SK-N-SH (cell line): ENCODE results near the gene CLK1. TPM values are rescaled to one million over a fixed set of nuclear protein-coding genes. Genes with fewer than 3 reads are reported as not detected.

Experiments used
- CTCF ChIA-PET: fragments of 300-600, 350-600 bp; formaldehyde crosslinking; extraction: SDS; loops from one replicate; lab custom pipeline; 2021; lab: Yijun Ruan, JAX
- POLR2A ChIA-PET: fragments of 350-600 bp; sonication (Branson Sonifier 250); formaldehyde crosslinking; extraction: SDS; loops from one replicate; lab custom pipeline; 2020; ENCODE audit warnings: antibody characterized with exemption, inconsistent platforms; lab: Yijun Ruan, JAX
- DNase-seq: peaks from one replicate; pipeline ENCODE4 v3.0.0; 2012
- H2AFZ ChIP-seq: fragments of 200-600 bp; sonication (generic); 2 replicates; pipeline ENCODE4 v1.8.1; 2016; ENCODE audit warnings: antibody characterized with exemption, mild to moderate bottlenecking, low read depth
- H3F3A ChIP-seq: fragments of 200-600 bp; sonication (generic); replicated peaks from 2 replicates; pipeline ENCODE3; 2016; ENCODE audit warnings: antibody characterized with exemption, mild to moderate bottlenecking; ENCODE audit not compliant: insufficient read depth
- H3K27ac ChIP-seq, 2 experiments: fragments of 200-500 bp in 1 of 2; fragments of 200-600 bp in 1 of 2; sonication (Bioruptor generic) in 1 of 2; sonication (generic), shearing (Covaris generic) in 1 of 2; 2 replicates each; pipeline versions ENCODE4 v1.5.1 to v1.6.1; 2014 to 2016; ENCODE audit warnings: low read depth in 2 of 2, inconsistent platforms in 1 of 2, low read length in 1 of 2, mild to moderate bottlenecking in 1 of 2, mixed read lengths in 1 of 2
- H3K27me3 ChIP-seq: fragments of 200-600 bp; sonication (generic), shearing (Covaris generic); 2 replicates; pipeline ENCODE4 v1.6.1; 2016; ENCODE audit warnings: mixed run types; ENCODE audit not compliant: insufficient read depth
- H3K36me3 ChIP-seq, 2 experiments: fragments of 200-500 bp in 1 of 2; fragments of 200-600 bp in 1 of 2; sonication (Bioruptor generic) in 1 of 2; sonication (generic) in 1 of 2; replicated peaks in 1 of 2; 2 replicates each; pipeline versions ENCODE3 to v1.5.1; 2014 to 2016; ENCODE audit warnings: low read length in 1 of 2, mild to moderate bottlenecking in 1 of 2; ENCODE audit not compliant: insufficient read depth in 2 of 2, control insufficient read depth in 1 of 2
- H3K4me1 ChIP-seq, 2 experiments: fragments of 200-500 bp in 1 of 2; fragments of 200-600 bp in 1 of 2; sonication (Bioruptor generic) in 1 of 2; sonication (generic), shearing (Covaris generic) in 1 of 2; 2 replicates each; pipeline versions ENCODE4 v1.5.1 to v1.6.1; 2014 to 2016; ENCODE audit warnings: low read depth in 1 of 2, low read length in 1 of 2, mixed run types in 1 of 2; ENCODE audit not compliant: insufficient read depth in 2 of 2, control insufficient read depth in 1 of 2
- H3K4me2 ChIP-seq: fragments of 200-600 bp; sonication (generic), shearing (Covaris generic); 2 replicates; pipeline ENCODE4 v1.6.1; 2017; ENCODE audit warnings: mixed run types
- H3K4me3 ChIP-seq, 2 experiments: fragments of 200-500 bp in 1 of 2; fragments of 200-600 bp in 1 of 2; sonication (Bioruptor generic) in 1 of 2; sonication (generic), shearing (Covaris generic) in 1 of 2; 2 replicates each; pipeline versions ENCODE4 v1.5.1 to v1.8.1; 2014 to 2016; ENCODE audit warnings: low read depth in 2 of 2, inconsistent platforms in 1 of 2, low read length in 1 of 2, mild to moderate bottlenecking in 1 of 2, mixed read lengths in 1 of 2, moderate library complexity in 1 of 2
- H3K79me2 ChIP-seq: fragments of 200-600 bp; sonication (generic); 2 replicates; pipeline ENCODE4 v1.8.1; 2017; ENCODE audit warnings: mild to moderate bottlenecking; ENCODE audit not compliant: insufficient read depth
- H3K9ac ChIP-seq: fragments of 200-600 bp; sonication (generic); 2 replicates; pipeline ENCODE4 v1.6.1; 2017; ENCODE audit warnings: mixed run types
- H3K9me2 ChIP-seq: fragments of 200-600 bp; sonication (generic); 2 replicates; pipeline ENCODE4 v1.6.1; 2017; ENCODE audit warnings: mixed run types
- H3K9me3 ChIP-seq: fragments of 200-600 bp; sonication (generic); 2 replicates; pipeline ENCODE4 v1.6.1; 2017; ENCODE audit warnings: mixed run types, mild to moderate bottlenecking, moderate library complexity
- H4K20me1 ChIP-seq: fragments of 200-600 bp; sonication (generic); 2 replicates; pipeline ENCODE4 v1.6.1; 2017; ENCODE audit warnings: mild to moderate bottlenecking, mixed run types; ENCODE audit not compliant: insufficient read depth
- CTCF ChIP-seq: fragments of 200-600 bp; sonication (generic); IDR thresholded peaks from 2 replicates; pipeline ENCODE4 v1.6.1; 2017; ENCODE audit warnings: antibody characterized with exemption, mild to moderate bottlenecking, moderate library complexity
- EP300 ChIP-seq, 2 experiments: IDR thresholded peaks; 2 replicates each; pipeline versions ENCODE4 v1.4.0 to v1.6.1; 2012; ENCODE audit warnings: borderline replicate concordance in 1 of 2, low read depth in 1 of 2, low read length in 1 of 2
- EZH2phosphoT487 ChIP-seq: fragments of 200-600 bp; sonication (generic); IDR thresholded peaks from 2 replicates; pipeline ENCODE4 v1.6.1; 2017; ENCODE audit warnings: low read depth, mixed run types, mild to moderate bottlenecking, antibody characterized with exemption, moderate library complexity, borderline replicate concordance
- FOSL2 ChIP-seq: IDR thresholded peaks from 2 replicates; pipeline ENCODE4 v1.4.0; 2012; ENCODE audit warnings: low read depth, mild to moderate bottlenecking, moderate library complexity, borderline replicate concordance
- FOXM1 ChIP-seq: IDR thresholded peaks from 2 replicates; pipeline ENCODE4 v1.4.0; 2012; ENCODE audit warnings: low read depth, mild to moderate bottlenecking
- JUND ChIP-seq: IDR thresholded peaks from 2 replicates; pipeline ENCODE4 v1.4.0; 2012
- NRF1 ChIP-seq: IDR thresholded peaks from 2 replicates; pipeline ENCODE4 v1.6.1; 2012; ENCODE audit warnings: low read depth, mild to moderate bottlenecking, low read length
- POLR2AphosphoS5 ChIP-seq: IDR thresholded peaks from 2 replicates; pipeline ENCODE4 v1.6.1; 2012; ENCODE audit warnings: low read depth, low read length
- RAD21 ChIP-seq: IDR thresholded peaks from 2 replicates; pipeline ENCODE4 v1.6.1; 2012; ENCODE audit warnings: mild to moderate bottlenecking, low read length
- RXRA ChIP-seq: IDR thresholded peaks from 2 replicates; pipeline ENCODE4 v1.4.0; 2012; ENCODE audit warnings: low read depth, mild to moderate bottlenecking, borderline replicate concordance
- SMC3 ChIP-seq: IDR thresholded peaks from 2 replicates; pipeline ENCODE4 v1.6.1; 2012; ENCODE audit warnings: low read depth, low read length, improper control_type of control experiment
- TAF1 ChIP-seq: IDR thresholded peaks from 2 replicates; pipeline ENCODE4 v1.6.1; 2012; ENCODE audit warnings: low read depth, mild to moderate bottlenecking, low read length, moderate library complexity, borderline replicate concordance
- TCF12 ChIP-seq: IDR thresholded peaks from 2 replicates; pipeline ENCODE4 v1.4.0; 2012
- TEAD4 ChIP-seq: IDR thresholded peaks from 2 replicates; pipeline ENCODE4 v1.4.0; 2012; ENCODE audit warnings: mild to moderate bottlenecking, borderline replicate concordance; ENCODE audit not compliant: insufficient read depth
- USF1 ChIP-seq: IDR thresholded peaks from 2 replicates; pipeline ENCODE4 v1.4.0; 2012; ENCODE audit warnings: low read depth, borderline replicate concordance
- WGBS: methylation state at CpG from one replicate; pipeline ENCODE4 v1.1.6; 2017; ENCODE audit warnings: low lambda C conversion rate; 5-methylcytosine and 5-hydroxymethylcytosine counted together
- polyA plus RNA-seq, 3 experiments: library from polyadenylated mRNA; depleted of rRNA; stranded (reverse); fragments of >200 nt; gene quantifications; 2 replicates each; pipeline ENCODE4 v1.2.3, GENCODE V29; 2012
- TF ChIP-seq, protein P1 (sequence below): IDR thresholded peaks from 2 replicates; pipeline ENCODE4; 2012
- TF ChIP-seq, protein P2 (sequence below): IDR thresholded peaks from 2 replicates; pipeline ENCODE4 v1.6.1; 2012; ENCODE audit warnings: mild to moderate bottlenecking, low read depth, low read length, moderate library complexity
- TF ChIP-seq, protein P3 (sequence below): fragments of 150-350 bp; IDR thresholded peaks from 2 replicates; pipeline ENCODE4 v1.6.1; 2016; ENCODE audit warnings: mild to moderate bottlenecking, low read depth, low read length
- TF ChIP-seq, protein P4 (sequence below): IDR thresholded peaks from 2 replicates; pipeline ENCODE4 v1.4.0; 2012; ENCODE audit warnings: low read depth

CLK1 gene
- polyA plus RNA-seq, 1 of the 3 experiments (the other 2 are of a cell fraction) = 31.1 TPM

DNA sequence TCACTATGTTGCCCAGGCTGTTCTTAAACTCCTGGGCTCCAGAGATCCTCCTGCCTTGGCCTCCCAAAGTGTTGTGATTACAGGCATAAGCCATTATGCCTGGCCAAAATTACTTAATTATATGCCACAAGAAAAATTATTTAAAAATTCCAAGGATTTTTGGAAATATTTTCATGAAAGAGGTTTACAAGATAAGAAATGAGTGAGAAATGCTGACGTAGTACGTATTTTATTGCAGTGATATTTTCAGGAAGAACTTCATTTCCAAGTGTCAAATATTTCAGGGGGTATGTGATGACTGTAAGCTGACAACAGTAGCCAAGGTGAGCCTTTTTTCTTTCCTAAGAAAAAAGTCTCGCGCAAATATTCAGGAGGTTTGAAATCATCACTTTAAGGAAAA lies 45.5 kb upstream of the CLK1 start:
- 97% methylated on average over 4 of the region's 4 CpGs for WGBS
- TF ChIP-seq CTCF = no peak
- no peak for TF ChIP-seq NRF1
- no peak for TF ChIP-seq SMC3
- no peak for TF ChIP-seq TEAD4
- TF ChIP-seq, protein P1, sequence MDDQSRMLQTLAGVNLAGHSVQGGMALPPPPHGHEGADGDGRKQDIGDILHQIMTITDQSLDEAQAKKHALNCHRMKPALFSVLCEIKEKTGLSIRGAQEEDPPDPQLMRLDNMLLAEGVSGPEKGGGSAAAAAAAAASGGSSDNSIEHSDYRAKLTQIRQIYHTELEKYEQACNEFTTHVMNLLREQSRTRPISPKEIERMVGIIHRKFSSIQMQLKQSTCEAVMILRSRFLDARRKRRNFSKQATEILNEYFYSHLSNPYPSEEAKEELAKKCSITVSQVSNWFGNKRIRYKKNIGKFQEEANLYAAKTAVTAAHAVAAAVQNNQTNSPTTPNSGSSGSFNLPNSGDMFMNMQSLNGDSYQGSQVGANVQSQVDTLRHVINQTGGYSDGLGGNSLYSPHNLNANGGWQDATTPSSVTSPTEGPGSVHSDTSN = no peak
- TF ChIP-seq FOXM1 = no peak
- TF ChIP-seq USF1 = no peak
- TF ChIP-seq RAD21 = no peak
- TF ChIP-seq EZH2phosphoT487 = no peak
- TF ChIP-seq, protein P2, sequence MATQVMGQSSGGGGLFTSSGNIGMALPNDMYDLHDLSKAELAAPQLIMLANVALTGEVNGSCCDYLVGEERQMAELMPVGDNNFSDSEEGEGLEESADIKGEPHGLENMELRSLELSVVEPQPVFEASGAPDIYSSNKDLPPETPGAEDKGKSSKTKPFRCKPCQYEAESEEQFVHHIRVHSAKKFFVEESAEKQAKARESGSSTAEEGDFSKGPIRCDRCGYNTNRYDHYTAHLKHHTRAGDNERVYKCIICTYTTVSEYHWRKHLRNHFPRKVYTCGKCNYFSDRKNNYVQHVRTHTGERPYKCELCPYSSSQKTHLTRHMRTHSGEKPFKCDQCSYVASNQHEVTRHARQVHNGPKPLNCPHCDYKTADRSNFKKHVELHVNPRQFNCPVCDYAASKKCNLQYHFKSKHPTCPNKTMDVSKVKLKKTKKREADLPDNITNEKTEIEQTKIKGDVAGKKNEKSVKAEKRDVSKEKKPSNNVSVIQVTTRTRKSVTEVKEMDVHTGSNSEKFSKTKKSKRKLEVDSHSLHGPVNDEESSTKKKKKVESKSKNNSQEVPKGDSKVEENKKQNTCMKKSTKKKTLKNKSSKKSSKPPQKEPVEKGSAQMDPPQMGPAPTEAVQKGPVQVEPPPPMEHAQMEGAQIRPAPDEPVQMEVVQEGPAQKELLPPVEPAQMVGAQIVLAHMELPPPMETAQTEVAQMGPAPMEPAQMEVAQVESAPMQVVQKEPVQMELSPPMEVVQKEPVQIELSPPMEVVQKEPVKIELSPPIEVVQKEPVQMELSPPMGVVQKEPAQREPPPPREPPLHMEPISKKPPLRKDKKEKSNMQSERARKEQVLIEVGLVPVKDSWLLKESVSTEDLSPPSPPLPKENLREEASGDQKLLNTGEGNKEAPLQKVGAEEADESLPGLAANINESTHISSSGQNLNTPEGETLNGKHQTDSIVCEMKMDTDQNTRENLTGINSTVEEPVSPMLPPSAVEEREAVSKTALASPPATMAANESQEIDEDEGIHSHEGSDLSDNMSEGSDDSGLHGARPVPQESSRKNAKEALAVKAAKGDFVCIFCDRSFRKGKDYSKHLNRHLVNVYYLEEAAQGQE = no peak
- TF ChIP-seq JUND = no peak
- TF ChIP-seq RXRA = no peak
- no peak for TF ChIP-seq FOSL2
- TF ChIP-seq, protein P3, sequence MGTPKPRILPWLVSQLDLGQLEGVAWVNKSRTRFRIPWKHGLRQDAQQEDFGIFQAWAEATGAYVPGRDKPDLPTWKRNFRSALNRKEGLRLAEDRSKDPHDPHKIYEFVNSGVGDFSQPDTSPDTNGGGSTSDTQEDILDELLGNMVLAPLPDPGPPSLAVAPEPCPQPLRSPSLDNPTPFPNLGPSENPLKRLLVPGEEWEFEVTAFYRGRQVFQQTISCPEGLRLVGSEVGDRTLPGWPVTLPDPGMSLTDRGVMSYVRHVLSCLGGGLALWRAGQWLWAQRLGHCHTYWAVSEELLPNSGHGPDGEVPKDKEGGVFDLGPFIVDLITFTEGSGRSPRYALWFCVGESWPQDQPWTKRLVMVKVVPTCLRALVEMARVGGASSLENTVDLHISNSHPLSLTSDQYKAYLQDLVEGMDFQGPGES = no peak
- TF ChIP-seq EP300 (IDR thresholded peaks at IDR 0.05; ENCODE audit: borderline replicate concordance in 1 of 2, low read depth in 1 of 2, low read length in 1 of 2) = no peak
- TF ChIP-seq, protein P4, sequence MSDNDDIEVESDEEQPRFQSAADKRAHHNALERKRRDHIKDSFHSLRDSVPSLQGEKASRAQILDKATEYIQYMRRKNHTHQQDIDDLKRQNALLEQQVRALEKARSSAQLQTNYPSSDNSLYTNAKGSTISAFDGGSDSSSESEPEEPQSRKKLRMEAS = no peak
- TF ChIP-seq POLR2AphosphoS5 = no peak
- TF ChIP-seq TCF12 = no peak
- no peak for TF ChIP-seq TAF1
- TF ChIP-seq, all 33 proteins: peak for 0
- H3K9me3 ChIP-seq = no peaks in the 10 kb centered on the region
- H2AFZ ChIP-seq = no peak overlapping the region
- no peak for DNase-seq
- CTCF ChIA-PET = interaction anchor here (0.9 to 1.1 kb wide), 2 partner anchors 9 to 248 kb away, joined by 3 read pairs; no protein-coding TSS in a partner anchor
- no peak overlapping the region for H3K4me2 ChIP-seq
- H3K27ac ChIP-seq = no peak overlapping the region
- no peak overlapping the region for H3K9ac ChIP-seq
- POLR2A ChIA-PET = no interaction called here
- no peak overlapping the region for H3K4me3 ChIP-seq
- H3K79me2 ChIP-seq = no peaks in the 10 kb centered on the region
- H3K36me3 ChIP-seq = peaks cover 52 to 63% of the 10 kb centered on the region in 2 experiments
- H3F3A ChIP-seq = peaks cover 31% of the 10 kb centered on the region
- H4K20me1 ChIP-seq = no peaks in the 10 kb centered on the region
- H3K9me2 ChIP-seq = no peaks in the 10 kb centered on the region
- H3K27me3 ChIP-seq = no peaks in the 10 kb centered on the region
- H3K4me1 ChIP-seq = no peaks in the 10 kb centered on the region
